ENCODE data around the gene ACAA2. TPM values are rescaled to one million over a fixed set of nuclear protein-coding genes. Genes with fewer than 3 reads are reported as not detected.

ACAA2 gene
- total and polyA plus RNA-seq, 8 donors = 23.3 to 122 (median 36.0) TPM

- peaks cover 0 to 8% (median 4%) of the 10 kb centered on the region in 4 donors for H3K36me3 ChIP-seq
- H3K9me3 ChIP-seq = no peaks in the 10 kb centered on the region
- H3K27ac ChIP-seq = peak overlapping the region in 1 of 5 donors; percentile 79
- intact Hi-C loops (cut with DNase I; ENCODE audit: low total_unique reads) = no loop called here
- peaks cover 0 to 26% (median 7%) of the 10 kb centered on the region in 4 donors for H3K4me1 ChIP-seq
- WGBS, 5 donors = 78 to 88% (median 80%) methylated on average over 4 of the region's 4 CpGs
- no peak overlapping the region for H3K4me3 ChIP-seq
- DNase-seq = no peak
- peaks cover 0 to 29% (median 0%) of the 10 kb centered on the region in 3 donors for H3K27me3 ChIP-seq
- TF ChIP-seq POLR2A (IDR thresholded peaks at IDR 0.05) (no peak), POLR2AphosphoS5 (IDR thresholded peaks at IDR 0.05) (no peak), CTCF (IDR thresholded peaks at IDR 0.05) (no peak), EP300 (IDR thresholded peaks at IDR 0.05) (no peak)
Measured at GRCh38 chr18:49848115-49848514, 34.8 kb upstream of the ACAA2 start.

GRCh38 chr18:49847524-49847923 is 34.2 kb upstream of the ACAA2 start:
- peaks cover 0 to 14% (median 8%) of the 10 kb centered on the region in 4 donors for H3K36me3 ChIP-seq
- DNase-seq = no peak
- 82 to 94% (median 92%) methylated on average over 8 of the region's 8 CpGs for WGBS, 5 donors

GRCh38 chr18:49846718-49847470 is 33.6 kb upstream of the ACAA2 start:
- DNase-seq = no peak
- intact Hi-C loops (cut with DNase I; ENCODE audit: low total_unique reads) = no loop called here
- H3K4me1 ChIP-seq = peaks cover 0 to 26% (median 7%) of the 10 kb centered on the region in 4 donors
- H3K4me3 ChIP-seq = no peak overlapping the region
- WGBS, 5 donors = 68 to 79% (median 75%) methylated on average over 9 to 10 of the region's 10 CpGs
- peaks cover 0 to 29% (median 0%) of the 10 kb centered on the region in 3 donors for H3K27me3 ChIP-seq
- TF ChIP-seq POLR2A (IDR thresholded peaks at IDR 0.05) (no peak), CTCF (IDR thresholded peaks at IDR 0.05) (no peak), EP300 (IDR thresholded peaks at IDR 0.05) (no peak), POLR2AphosphoS5 (IDR thresholded peaks at IDR 0.05) (no peak)
- H3K9me3 ChIP-seq = no peaks in the 10 kb centered on the region
- H3K27ac ChIP-seq = no peak overlapping the region
- H3K36me3 ChIP-seq = peaks cover 0 to 21% (median 10%) of the 10 kb centered on the region in 4 donors

More at GRCh38 chr18:49847524-49847923, 34.2 kb upstream of the ACAA2 start:
- TF ChIP-seq EP300 (IDR thresholded peaks at IDR 0.05) (no peak), CTCF (IDR thresholded peaks at IDR 0.05) (no peak), POLR2AphosphoS5 (IDR thresholded peaks at IDR 0.05) (no peak), POLR2A (IDR thresholded peaks at IDR 0.05) (no peak)
- Histone ChIP-seq H3K4me1 (peaks cover 0 to 26% (median 7%) of the 10 kb centered on the region in 4 donors), H3K27me3 (peaks cover 0 to 29% (median 0%) of the 10 kb centered on the region in 3 donors), H3K4me3 (no peak overlapping the region), H3K27ac (no peak overlapping the region), H3K9me3 (no peaks in the 10 kb centered on the region)
- intact Hi-C loops (cut with DNase I; ENCODE audit: low total_unique reads) = no loop called here

GRCh38 chr18:49846361-49846662 is 33.0 kb upstream of the ACAA2 start:
- Histone ChIP-seq H3K27me3 (peaks cover 0 to 29% (median 0%) of the 10 kb centered on the region in 3 donors), H3K27ac (no peak overlapping the region), H3K36me3 (peaks cover 3 to 25% (median 13%) of the 10 kb centered on the region in 4 donors), H3K4me1 (peaks cover 0 to 26% (median 7%) of the 10 kb centered on the region in 4 donors), H3K9me3 (no peaks in the 10 kb centered on the region), H3K4me3 (no peak overlapping the region)
- TF ChIP-seq CTCF (IDR thresholded peaks at IDR 0.05) (no peak), POLR2A (IDR thresholded peaks at IDR 0.05) (no peak), EP300 (IDR thresholded peaks at IDR 0.05) (no peak), POLR2AphosphoS5 (IDR thresholded peaks at IDR 0.05) (no peak)
- 47 to 74% (median 56%) methylated on average over 5 of the region's 5 CpGs for WGBS, 5 donors
- intact Hi-C loops (cut with DNase I; ENCODE audit: low total_unique reads) = no loop called here
- peak in 1 of 2 donors; percentile 39 for DNase-seq
